Duodenal mucosa (tissue), 2 donors: ENCODE data around the gene SULT1A3.
"Not testable (repeated sequence)": the region's sequence is repeated elsewhere in the genome, so short reads cannot be mapped to it uniquely, and the experiment has no call there.

Experiments
- H3K27ac ChIP-seq: one replicate; pipeline ENCODE4 v1.7.0; 2013; ENCODE audit warnings: low read depth, low read length
- H3K27me3 ChIP-seq, 2 donors: one replicate each; pipeline ENCODE4 v1.7.0; 2013; ENCODE audit warnings: low read length in 2 of 2, control low read depth in 1 of 2; ENCODE audit not compliant: insufficient read depth in 2 of 2, control insufficient read depth in 1 of 2
- H3K36me3 ChIP-seq, 2 donors: one replicate each; pipeline ENCODE4 v1.7.0; 2013; ENCODE audit warnings: low read length in 2 of 2, control low read depth in 1 of 2; ENCODE audit not compliant: insufficient read depth in 2 of 2, control insufficient read depth in 1 of 2
- H3K4me1 ChIP-seq, 2 donors: one replicate each; pipeline ENCODE4 v1.7.0; 2013; ENCODE audit warnings: low read length in 2 of 2, control low read depth in 1 of 2; ENCODE audit not compliant: insufficient read depth in 2 of 2, control insufficient read depth in 1 of 2
- H3K4me3 ChIP-seq, 2 donors: one replicate each; pipeline ENCODE4 v1.7.0; 2013; ENCODE audit warnings: low read length in 2 of 2, low read depth in 1 of 2
- H3K9ac ChIP-seq, 2 donors: one replicate each; pipeline ENCODE4 v1.7.0; 2013; ENCODE audit warnings: low read length in 2 of 2, low read depth in 1 of 2
- H3K9me3 ChIP-seq, 2 donors: one replicate each; pipeline ENCODE4 v1.7.0; 2013; ENCODE audit warnings: low read length in 2 of 2, control low read depth in 1 of 2; ENCODE audit not compliant: control insufficient read depth in 1 of 2

The SULT1A3 gene

DNA sequence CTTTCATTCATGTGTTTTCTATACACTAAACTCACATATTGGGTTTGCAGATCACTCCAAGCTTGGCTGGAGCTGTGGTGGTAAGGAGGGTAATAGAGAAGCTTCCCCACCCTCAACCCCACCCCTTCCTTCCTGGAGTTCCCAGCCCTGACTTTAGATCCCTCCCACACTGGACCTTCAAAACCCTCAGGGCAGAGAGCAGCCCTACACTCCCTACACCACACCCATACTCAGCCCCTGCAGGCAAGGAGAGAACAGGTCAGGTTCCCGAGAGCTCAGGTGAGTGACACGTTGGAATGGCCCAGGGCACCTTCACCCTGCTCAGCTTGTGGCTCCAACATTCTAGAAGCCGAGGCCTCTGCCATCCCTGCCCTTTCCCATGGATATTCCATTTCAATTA lies at the start of gene SULT1A3:
TSS of gene SULT1A3 (plus strand) at position 207 of the 400 bp plus-strand sequence. CDS start 1,474 bp downstream, outside the sequence.
- H3K4me3 ChIP-seq, H3K27ac ChIP-seq, H3K27me3 ChIP-seq, H3K36me3 ChIP-seq, H3K9me3 ChIP-seq, H3K4me1 ChIP-seq, H3K9ac ChIP-seq: not testable (repeated sequence)

DNA sequence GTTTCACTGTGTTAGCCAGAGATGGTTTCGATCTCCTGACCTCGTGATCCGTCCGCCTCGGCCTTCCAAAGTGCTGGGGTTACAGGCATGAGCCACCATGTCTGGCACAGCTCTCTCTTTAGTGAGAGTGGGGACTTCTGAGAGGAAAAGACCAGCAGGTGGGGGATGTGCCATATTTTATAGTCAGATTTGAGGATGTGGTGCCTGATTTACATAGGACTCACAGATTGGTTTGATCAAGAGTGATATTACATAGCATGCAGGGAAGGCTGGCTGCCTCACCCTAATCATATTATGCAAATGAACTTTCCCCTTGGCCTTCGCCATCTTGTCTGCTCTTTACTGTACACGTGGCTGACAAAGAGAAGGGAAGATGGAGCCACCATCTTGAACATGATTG lies 48.0 kb upstream of the SULT1A3 start:
- H3K27ac ChIP-seq = no peak overlapping the region
- peaks cover 0 to 11% of the 10 kb centered on the region in 2 donors for H3K9me3 ChIP-seq
- H3K36me3 ChIP-seq = no peaks in the 10 kb centered on the region
- no peaks in the 10 kb centered on the region for H3K27me3 ChIP-seq
- H3K4me3 ChIP-seq = no peak overlapping the region
- H3K4me1 ChIP-seq = no peaks in the 10 kb centered on the region
- H3K9ac ChIP-seq = no peak overlapping the region

GRCh38 chr16:30152517-30152916 lies 46.5 kb upstream of the SULT1A3 start:
- H3K9me3 ChIP-seq = peaks cover 0 to 11% of the 10 kb centered on the region in 2 donors

DNA sequence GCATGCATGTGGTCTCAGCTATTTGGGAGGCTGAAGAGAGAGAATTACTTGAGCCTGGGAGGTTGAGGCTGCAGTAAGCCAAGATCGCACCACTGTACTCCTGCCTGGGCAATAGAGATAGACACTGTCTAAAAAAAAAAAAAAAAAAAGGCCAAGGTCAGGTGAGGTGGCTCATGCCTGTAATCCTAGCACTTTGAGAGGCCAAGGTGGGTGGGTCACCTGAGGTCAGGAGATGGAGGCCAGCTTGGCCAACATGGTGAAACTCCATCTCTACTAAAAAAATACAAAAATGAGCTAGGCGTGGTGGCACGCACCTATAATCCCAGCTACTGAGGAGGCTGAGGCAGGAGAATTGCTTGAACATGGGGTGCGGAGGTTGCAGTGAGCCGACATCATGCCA lies 43.9 kb upstream of the SULT1A3 start:
- H3K4me1 ChIP-seq = no peaks in the 10 kb centered on the region
- no peak overlapping the region for H3K27ac ChIP-seq
- no peak overlapping the region for H3K9ac ChIP-seq
- H3K9me3 ChIP-seq = no peaks in the 10 kb centered on the region
- no peaks in the 10 kb centered on the region for H3K27me3 ChIP-seq
- H3K36me3 ChIP-seq = no peaks in the 10 kb centered on the region
- H3K4me3 ChIP-seq = no peak overlapping the region

More at GRCh38 chr16:30152517-30152916, 46.5 kb upstream of the SULT1A3 start:
- no peak overlapping the region for H3K4me3 ChIP-seq
- no peaks in the 10 kb centered on the region for H3K27me3 ChIP-seq
- no peak overlapping the region for H3K9ac ChIP-seq
- H3K27ac ChIP-seq = no peak overlapping the region
- no peaks in the 10 kb centered on the region for H3K4me1 ChIP-seq
- no peaks in the 10 kb centered on the region for H3K36me3 ChIP-seq

DNA sequence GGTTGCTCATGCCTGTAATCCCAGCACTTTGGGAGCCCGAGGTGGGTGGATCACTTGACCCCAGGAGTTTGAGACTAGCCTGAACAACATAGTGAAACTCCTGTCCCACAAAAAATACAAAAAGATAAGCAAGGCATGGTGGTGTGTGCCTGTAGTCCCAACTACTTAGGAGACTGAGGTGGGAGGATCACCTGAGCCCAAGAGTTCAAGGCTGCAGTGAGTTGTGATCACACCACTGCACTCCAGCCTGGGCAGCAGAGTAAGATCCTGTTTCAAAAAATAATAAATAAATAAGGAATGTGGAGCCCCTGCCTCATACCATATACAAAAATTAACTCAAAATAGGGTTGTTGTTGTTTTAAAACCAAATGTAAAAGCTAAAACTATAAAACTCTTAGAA lies 41.8 kb upstream of the SULT1A3 start:
- H3K9me3 ChIP-seq = no peaks in the 10 kb centered on the region
- no peaks in the 10 kb centered on the region for H3K36me3 ChIP-seq
- H3K4me3 ChIP-seq = no peak overlapping the region
- no peaks in the 10 kb centered on the region for H3K27me3 ChIP-seq
- H3K9ac ChIP-seq = no peak overlapping the region
- H3K4me1 ChIP-seq = no peaks in the 10 kb centered on the region
- no peak overlapping the region for H3K27ac ChIP-seq

GRCh38 chr16:30163538-30163937 lies 35.5 kb upstream of the SULT1A3 start:
- no peak overlapping the region for H3K9ac ChIP-seq
- no peaks in the 10 kb centered on the region for H3K4me1 ChIP-seq
- H3K9me3 ChIP-seq = no peaks in the 10 kb centered on the region
- no peak overlapping the region for H3K27ac ChIP-seq
- H3K36me3 ChIP-seq = no peaks in the 10 kb centered on the region
- no peaks in the 10 kb centered on the region for H3K27me3 ChIP-seq
- no peak overlapping the region for H3K4me3 ChIP-seq

GRCh38 chr16:30166202-30166902 lies 32.7 kb upstream of the SULT1A3 start:
- H3K4me1 ChIP-seq = no peaks in the 10 kb centered on the region
- no peak overlapping the region for H3K4me3 ChIP-seq
- no peaks in the 10 kb centered on the region for H3K27me3 ChIP-seq
- H3K9ac ChIP-seq = no peak overlapping the region
- H3K27ac ChIP-seq = no peak overlapping the region
- H3K36me3 ChIP-seq = no peaks in the 10 kb centered on the region
- no peaks in the 10 kb centered on the region for H3K9me3 ChIP-seq

DNA sequence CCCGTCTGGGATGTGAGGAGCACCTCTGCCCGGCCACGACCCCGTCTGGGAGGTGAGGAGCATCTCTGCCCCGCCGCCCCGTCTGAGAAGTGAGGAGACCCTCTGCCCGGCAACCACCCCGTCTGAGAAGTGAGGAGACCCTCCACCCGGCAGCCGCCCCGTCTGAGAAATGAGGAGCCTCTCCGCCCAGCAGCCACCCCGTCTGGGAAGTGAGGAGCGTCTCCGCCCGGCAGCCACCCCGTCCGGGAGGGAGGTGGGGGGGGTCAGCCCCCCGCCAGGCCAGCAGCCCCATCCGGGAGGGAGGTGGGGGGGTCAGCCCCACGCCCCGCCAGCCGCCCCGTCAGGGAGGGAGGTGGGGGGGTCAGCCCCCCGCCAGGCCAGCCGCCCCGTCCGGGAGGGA lies 30.3 kb upstream of the SULT1A3 start:
- H3K9ac ChIP-seq, H3K4me1 ChIP-seq, H3K27ac ChIP-seq, H3K27me3 ChIP-seq, H3K4me3 ChIP-seq, H3K36me3 ChIP-seq, H3K9me3 ChIP-seq: not testable (repeated sequence)

DNA sequence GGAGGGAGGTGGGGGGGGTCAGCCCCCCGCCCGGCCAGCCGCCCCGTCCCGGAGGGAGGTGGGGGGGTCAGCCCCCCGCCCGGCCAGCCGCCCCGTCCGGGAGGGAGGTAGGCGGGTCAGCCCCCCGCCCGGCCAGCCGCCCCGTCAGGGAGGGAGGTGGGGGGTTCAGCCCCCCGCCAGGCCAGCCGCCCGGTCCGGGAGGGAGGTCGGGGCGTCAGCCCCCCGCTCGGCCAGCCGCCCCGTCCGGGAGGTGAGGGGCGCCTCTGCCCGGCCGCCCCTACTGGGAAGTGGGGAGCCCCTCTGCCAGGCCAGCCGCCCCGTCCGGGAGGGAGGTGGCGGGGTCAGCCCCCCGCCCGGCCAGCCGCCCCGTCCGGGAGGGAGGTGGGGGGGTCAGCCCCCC lies 29.6 kb upstream of the SULT1A3 start:
- H3K27ac ChIP-seq, H3K9ac ChIP-seq, H3K27me3 ChIP-seq, H3K36me3 ChIP-seq, H3K4me1 ChIP-seq, H3K4me3 ChIP-seq, H3K9me3 ChIP-seq: not testable (repeated sequence)

- not testable (repeated sequence) for H3K9ac ChIP-seq, H3K4me3 ChIP-seq, H3K4me1 ChIP-seq, H3K36me3 ChIP-seq, H3K27ac ChIP-seq, H3K9me3 ChIP-seq, H3K27me3 ChIP-seq
Observed at GRCh38 chr16:30170145-30170544, 28.9 kb upstream of the SULT1A3 start.

DNA sequence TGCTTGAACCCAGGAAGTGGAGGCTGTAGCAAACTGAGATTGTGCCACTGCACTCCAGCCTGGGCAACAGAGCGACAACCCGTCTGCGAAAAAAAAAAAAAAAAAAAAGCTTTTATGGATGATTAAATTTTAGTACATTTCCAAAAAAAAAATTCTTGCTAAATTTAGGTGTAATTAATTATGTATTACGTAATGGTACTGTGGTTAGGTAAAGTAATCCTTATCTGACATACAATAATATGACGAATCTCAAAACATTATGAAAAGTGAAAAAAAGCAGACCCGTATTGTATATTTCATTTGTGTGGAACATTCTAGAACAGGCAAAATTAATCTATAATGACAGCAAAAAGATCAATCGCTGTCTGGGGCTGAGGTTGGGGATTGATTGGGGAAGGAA lies 26.0 kb upstream of the SULT1A3 start:
- H3K9ac ChIP-seq = no peak overlapping the region
- no peak overlapping the region for H3K27ac ChIP-seq
- H3K27me3 ChIP-seq = no peaks in the 10 kb centered on the region
- H3K4me3 ChIP-seq = no peak overlapping the region
- no peaks in the 10 kb centered on the region for H3K4me1 ChIP-seq
- no peaks in the 10 kb centered on the region for H3K9me3 ChIP-seq
- no peaks in the 10 kb centered on the region for H3K36me3 ChIP-seq
